Astrocyte of the spinal cord (primary cell): ENCODE data around the gene LOX.
"Not testable (repeated sequence)": the region's sequence is repeated elsewhere in the genome, so short reads cannot be mapped to it uniquely, and the experiment has no call there.

Source experiments
- DNase-seq: peaks from one replicate; pipeline ENCODE4 v3.0.0; 2011; ENCODE audit warnings: low read depth, low spot score
- H3K4me3 ChIP-seq: 2 replicates; pipeline ENCODE4 v1.5.1; 2011; ENCODE audit warnings: low read depth, mild to moderate bottlenecking, low read length, moderate library complexity
- in situ Hi-C: cut with HindIII; loops from 2 replicates; pipeline ENCODE4 v1.10.0; 2017; ENCODE audit warnings: low sequenced_read_pairs
- TF ChIP-seq, protein P1 (sequence below): IDR thresholded peaks from 2 replicates; pipeline ENCODE4 v1.5.1; 2012; ENCODE audit warnings: low read depth, mild to moderate bottlenecking, low read length, inconsistent platforms

Gene LOX

GRCh38 chr5:122099060-122099790, 21.2 kb upstream of the LOX start:
- TF ChIP-seq, protein P1, sequence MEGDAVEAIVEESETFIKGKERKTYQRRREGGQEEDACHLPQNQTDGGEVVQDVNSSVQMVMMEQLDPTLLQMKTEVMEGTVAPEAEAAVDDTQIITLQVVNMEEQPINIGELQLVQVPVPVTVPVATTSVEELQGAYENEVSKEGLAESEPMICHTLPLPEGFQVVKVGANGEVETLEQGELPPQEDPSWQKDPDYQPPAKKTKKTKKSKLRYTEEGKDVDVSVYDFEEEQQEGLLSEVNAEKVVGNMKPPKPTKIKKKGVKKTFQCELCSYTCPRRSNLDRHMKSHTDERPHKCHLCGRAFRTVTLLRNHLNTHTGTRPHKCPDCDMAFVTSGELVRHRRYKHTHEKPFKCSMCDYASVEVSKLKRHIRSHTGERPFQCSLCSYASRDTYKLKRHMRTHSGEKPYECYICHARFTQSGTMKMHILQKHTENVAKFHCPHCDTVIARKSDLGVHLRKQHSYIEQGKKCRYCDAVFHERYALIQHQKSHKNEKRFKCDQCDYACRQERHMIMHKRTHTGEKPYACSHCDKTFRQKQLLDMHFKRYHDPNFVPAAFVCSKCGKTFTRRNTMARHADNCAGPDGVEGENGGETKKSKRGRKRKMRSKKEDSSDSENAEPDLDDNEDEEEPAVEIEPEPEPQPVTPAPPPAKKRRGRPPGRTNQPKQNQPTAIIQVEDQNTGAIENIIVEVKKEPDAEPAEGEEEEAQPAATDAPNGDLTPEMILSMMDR = no peak
- DNase-seq = peak; percentile 80
- in situ Hi-C loops = no loop called here
- H3K4me3 ChIP-seq = no peak overlapping the region

- no peak for DNase-seq
- in situ Hi-C loops = no loop called here
- TF ChIP-seq, protein P1 = no peak
- no peak overlapping the region for H3K4me3 ChIP-seq
Measured at GRCh38 chr5:122097391-122097790, 19.3 kb upstream of the LOX start.

DNA sequence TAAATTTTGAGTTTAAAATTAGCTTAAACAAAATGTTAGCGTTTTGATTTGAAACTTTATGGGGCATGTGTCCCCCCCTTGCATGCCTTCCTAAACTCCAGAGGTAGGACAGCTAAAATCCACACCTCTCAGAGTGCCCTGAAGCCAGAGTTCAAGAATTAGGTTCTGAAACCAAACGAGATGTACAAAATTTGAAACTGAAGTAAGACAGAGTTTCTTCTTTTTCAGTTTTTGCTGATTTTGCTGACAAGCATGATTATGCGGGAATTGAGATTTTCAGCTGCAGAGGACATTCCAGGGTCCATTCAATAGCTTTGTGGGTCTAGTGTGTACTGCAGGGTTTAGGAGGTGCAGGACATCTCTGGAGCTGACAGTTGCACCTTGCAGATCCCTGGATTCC, 17.1 kb upstream of the LOX start:
- no peak for DNase-seq
- H3K4me3 ChIP-seq = no peak overlapping the region
- in situ Hi-C loops = no loop called here
- TF ChIP-seq, protein P1 = no peak

GRCh38 chr5:122094251-122094650, 16.2 kb upstream of the LOX start:
- H3K4me3 ChIP-seq, DNase-seq, in situ Hi-C loops: not testable (repeated sequence)

- H3K4me3 ChIP-seq = no peak overlapping the region
- TF ChIP-seq, protein P1 = no peak
- DNase-seq = peak; percentile 81
- in situ Hi-C loops = no loop called here
Measured at GRCh38 chr5:122093415-122094180, 15.5 kb upstream of the LOX start.

DNA sequence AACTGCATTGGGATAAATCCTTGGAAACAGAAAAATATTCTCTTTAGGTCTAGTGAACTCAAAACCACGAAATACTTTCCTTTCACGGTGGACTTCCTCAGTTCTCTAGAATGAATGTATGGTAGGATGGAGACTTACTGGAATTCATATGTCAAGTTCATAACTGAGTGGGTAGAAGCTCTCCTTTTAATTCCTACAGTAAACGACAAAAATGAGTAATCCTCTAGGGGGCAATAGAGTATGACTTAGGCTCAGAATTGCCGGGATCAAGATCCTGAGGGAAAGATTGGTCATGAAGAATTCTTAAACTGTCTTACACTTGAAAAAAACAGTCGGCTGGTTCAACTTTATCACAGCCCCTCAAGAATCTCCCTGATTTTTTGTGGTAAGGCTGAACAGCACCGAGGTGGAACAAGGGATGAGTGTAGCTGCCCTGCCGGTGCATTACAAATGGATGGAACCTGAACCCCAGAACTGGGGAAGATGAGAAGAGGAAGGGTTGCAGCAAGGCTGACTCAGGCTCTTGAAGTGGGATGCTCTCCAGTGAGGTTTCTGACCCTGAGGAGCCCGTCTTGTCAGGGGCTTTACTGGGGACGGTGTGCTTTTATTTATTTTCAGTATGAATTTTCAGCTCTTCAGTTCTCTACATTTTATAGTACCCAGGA, 14.0 kb upstream of the LOX start:
- in situ Hi-C loops = no loop called here
- H3K4me3 ChIP-seq = no peak overlapping the region
- DNase-seq = peak; percentile 78
- TF ChIP-seq, protein P1 = peak; percentile 55
